DND-41 (cell line): ENCODE data around the gene PRKAR2B.

Experiments used
- ATAC-seq: fragments of 200-7000 bp; cut with Tn5 transposase; 3 replicates; pipeline ENCODE4 v1.9.1; 2021; ENCODE audit warnings: low read depth; ENCODE audit not compliant: insufficient read depth
- DNase-seq: peaks from one replicate; pipeline ENCODE4 v3.0.0-alpha.2; 2020
- H2AFZ ChIP-seq: 2 replicates; pipeline ENCODE4 v1.6.0; 2012; ENCODE audit warnings: low read depth, low read length
- H3K27ac ChIP-seq: 2 replicates; pipeline ENCODE4 v1.5.1; 2012; ENCODE audit warnings: low read length, inconsistent platforms
- H3K27me3 ChIP-seq: fragments of 200-600 bp; sonication (generic); 2 replicates; pipeline ENCODE4 v1.6.0; 2012; ENCODE audit warnings: low read length, mild to moderate bottlenecking, inconsistent platforms; ENCODE audit not compliant: insufficient read depth, poor library complexity
- H3K36me3 ChIP-seq: 2 replicates; pipeline ENCODE4 v1.5.1; 2012; ENCODE audit warnings: low read length, inconsistent platforms; ENCODE audit not compliant: insufficient read depth
- H3K4me1 ChIP-seq: 2 replicates; pipeline ENCODE4 v1.5.1; 2012; ENCODE audit warnings: mild to moderate bottlenecking, low read length; ENCODE audit not compliant: insufficient read depth
- H3K4me2 ChIP-seq: 2 replicates; pipeline ENCODE4 v1.6.0; 2012; ENCODE audit warnings: mild to moderate bottlenecking, moderate library complexity, low read length, inconsistent platforms; ENCODE audit not compliant: insufficient read depth
- H3K4me3 ChIP-seq, 2 experiments: fragments of 200-600 bp in 1 of 2; shearing (Covaris generic) in 1 of 2; 2 replicates each; pipeline ENCODE4 v1.5.1; 2012 to 2016; ENCODE audit warnings: inconsistent platforms in 2 of 2, low read length in 2 of 2, mild to moderate bottlenecking in 2 of 2, low read depth in 1 of 2, moderate library complexity in 1 of 2
- H3K79me2 ChIP-seq: 2 replicates; pipeline ENCODE4 v1.6.0; 2012; ENCODE audit warnings: low read length, inconsistent platforms; ENCODE audit not compliant: insufficient read depth
- H3K9ac ChIP-seq: 2 replicates; pipeline ENCODE4 v1.6.0; 2012; ENCODE audit warnings: low read depth, mild to moderate bottlenecking, inconsistent platforms, low read length, moderate library complexity
- H3K9me3 ChIP-seq: 2 replicates; pipeline ENCODE4 v1.5.1; 2012; ENCODE audit warnings: low read length, moderate library complexity, mild to moderate bottlenecking, inconsistent platforms; ENCODE audit not compliant: insufficient read depth, severe bottlenecking
- H4K20me1 ChIP-seq: 2 replicates; pipeline ENCODE4 v1.6.0; 2012; ENCODE audit warnings: low read length; ENCODE audit not compliant: insufficient read depth
- EZH2 ChIP-seq: IDR thresholded peaks from 3 replicates; pipeline ENCODE4 v1.6.1; 2012; ENCODE audit warnings: borderline replicate concordance, low read depth, mild to moderate bottlenecking, moderate library complexity, low read length, inconsistent platforms; ENCODE audit not compliant: severe bottlenecking
- TF ChIP-seq, protein P1 (sequence below): IDR thresholded peaks from 2 replicates; pipeline ENCODE4 v1.5.1; 2012; ENCODE audit warnings: borderline replicate concordance, low read length, moderate library complexity, mild to moderate bottlenecking; ENCODE audit not compliant: poor library complexity, severe bottlenecking; ENCODE audit errors: extremely low read depth

Gene PRKAR2B

DNA sequence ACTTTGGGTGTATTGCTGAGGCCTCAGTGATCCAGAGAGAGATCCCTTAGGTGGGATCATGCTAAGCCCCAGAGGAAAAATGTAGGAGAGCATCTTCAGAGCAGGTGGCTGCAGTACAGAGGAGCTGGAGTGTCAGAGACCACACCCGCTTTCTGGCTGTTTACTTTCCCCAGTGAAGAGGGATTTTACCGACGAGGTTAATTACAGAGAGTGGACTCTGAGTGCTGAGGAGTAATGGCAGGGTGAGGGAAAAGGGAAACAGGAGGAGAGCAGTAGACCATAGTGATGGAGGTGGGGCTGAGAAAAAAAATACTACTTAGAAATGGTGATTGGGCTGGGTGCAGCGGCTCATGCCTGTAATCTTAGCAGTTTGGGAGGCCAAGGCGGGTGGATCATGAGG, 81.0 kb downstream of the PRKAR2B start:
- Histone ChIP-seq H2AFZ (peak overlapping the region; percentile 32), H3K4me2 (peak overlapping the region; percentile 63), H3K79me2 (no peaks in the 10 kb centered on the region), H4K20me1 (no peaks in the 10 kb centered on the region), H3K27me3 (no peaks in the 10 kb centered on the region), H3K36me3 (no peaks in the 10 kb centered on the region), H3K27ac (no peak overlapping the region), H3K9ac (peak overlapping the region; percentile 14; the same call in 1 of the 2 replicates), H3K4me3 (peak overlapping the region in 1 of 2 experiments; percentile 54; a peak in 1 of 4 replicates), H3K9me3 (no peaks in the 10 kb centered on the region), H3K4me1 (peaks cover 22% of the 10 kb centered on the region)
- DNase-seq (no peak), ATAC-seq (no peak)
- TF ChIP-seq, protein P1, sequence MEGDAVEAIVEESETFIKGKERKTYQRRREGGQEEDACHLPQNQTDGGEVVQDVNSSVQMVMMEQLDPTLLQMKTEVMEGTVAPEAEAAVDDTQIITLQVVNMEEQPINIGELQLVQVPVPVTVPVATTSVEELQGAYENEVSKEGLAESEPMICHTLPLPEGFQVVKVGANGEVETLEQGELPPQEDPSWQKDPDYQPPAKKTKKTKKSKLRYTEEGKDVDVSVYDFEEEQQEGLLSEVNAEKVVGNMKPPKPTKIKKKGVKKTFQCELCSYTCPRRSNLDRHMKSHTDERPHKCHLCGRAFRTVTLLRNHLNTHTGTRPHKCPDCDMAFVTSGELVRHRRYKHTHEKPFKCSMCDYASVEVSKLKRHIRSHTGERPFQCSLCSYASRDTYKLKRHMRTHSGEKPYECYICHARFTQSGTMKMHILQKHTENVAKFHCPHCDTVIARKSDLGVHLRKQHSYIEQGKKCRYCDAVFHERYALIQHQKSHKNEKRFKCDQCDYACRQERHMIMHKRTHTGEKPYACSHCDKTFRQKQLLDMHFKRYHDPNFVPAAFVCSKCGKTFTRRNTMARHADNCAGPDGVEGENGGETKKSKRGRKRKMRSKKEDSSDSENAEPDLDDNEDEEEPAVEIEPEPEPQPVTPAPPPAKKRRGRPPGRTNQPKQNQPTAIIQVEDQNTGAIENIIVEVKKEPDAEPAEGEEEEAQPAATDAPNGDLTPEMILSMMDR = no peak
- no peak for TF ChIP-seq EZH2

DNA sequence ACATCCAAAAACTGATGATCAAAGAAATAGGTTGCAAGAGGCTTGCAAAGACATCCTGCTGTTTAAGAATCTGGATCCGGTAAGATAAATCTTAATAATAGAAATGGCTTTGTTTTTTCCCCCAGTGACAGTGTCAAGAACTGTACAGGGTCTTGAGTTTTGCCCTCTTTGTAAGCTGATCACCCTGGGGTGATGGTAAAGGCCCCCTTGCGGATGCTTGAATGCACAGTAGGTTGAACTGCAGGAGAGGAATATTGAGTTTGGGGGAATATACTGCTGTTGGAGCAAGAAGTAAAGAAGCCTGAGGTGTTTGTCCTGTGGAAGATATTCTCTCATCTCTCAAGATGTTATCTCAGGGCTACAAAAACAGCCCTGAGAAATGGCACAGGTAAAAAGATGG, 83.7 kb downstream of the PRKAR2B start:
- no peak overlapping the region for H3K27ac ChIP-seq
- DNase-seq (no peak), ATAC-seq (no peak)
- no peaks in the 10 kb centered on the region for H4K20me1 ChIP-seq
- peaks cover 22% of the 10 kb centered on the region for H3K4me1 ChIP-seq
- H2AFZ ChIP-seq = no peak overlapping the region
- H3K27me3 ChIP-seq = no peaks in the 10 kb centered on the region
- H3K4me2 ChIP-seq = no peak overlapping the region
- TF ChIP-seq, protein P1 = no peak
- TF ChIP-seq EZH2 = no peak
- no peaks in the 10 kb centered on the region for H3K9me3 ChIP-seq
- H3K79me2 ChIP-seq = no peaks in the 10 kb centered on the region
- no peak overlapping the region for H3K4me3 ChIP-seq
- no peak overlapping the region for H3K9ac ChIP-seq
- no peaks in the 10 kb centered on the region for H3K36me3 ChIP-seq

DNA sequence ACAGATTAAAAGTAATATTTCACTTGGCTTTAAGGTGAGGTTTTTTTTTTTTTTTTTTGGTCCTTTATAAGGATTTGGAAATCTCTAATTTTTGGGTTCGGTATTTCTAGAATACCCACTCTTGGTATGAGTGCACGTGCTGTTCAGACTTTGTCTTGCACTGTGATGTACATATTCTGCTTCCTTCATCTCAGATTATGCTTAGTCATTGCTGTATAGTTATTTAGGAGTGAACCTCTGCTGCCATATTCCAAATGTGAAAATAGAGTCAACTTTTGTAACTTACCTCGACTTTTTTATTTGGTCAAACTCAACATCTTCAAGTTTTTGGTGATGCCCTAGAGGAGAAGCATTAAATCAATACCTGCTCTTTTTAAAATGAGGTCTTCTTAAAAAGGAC, 84.2 kb downstream of the PRKAR2B start:
- Histone ChIP-seq H3K27me3 (no peaks in the 10 kb centered on the region), H3K9ac (no peak overlapping the region), H4K20me1 (no peaks in the 10 kb centered on the region), H3K4me1 (peaks cover 22% of the 10 kb centered on the region), H3K79me2 (no peaks in the 10 kb centered on the region), H3K4me3 (no peak overlapping the region), H2AFZ (no peak overlapping the region), H3K4me2 (no peak overlapping the region), H3K36me3 (no peaks in the 10 kb centered on the region), H3K27ac (no peak overlapping the region), H3K9me3 (no peaks in the 10 kb centered on the region)
- no peak for TF ChIP-seq EZH2
- TF ChIP-seq, protein P1 = no peak
- no peak for ATAC-seq
- DNase-seq = no peak
